ENCODE data around the gene MRPL41. TPM values are rescaled to one million over a fixed set of nuclear protein-coding genes. Genes with fewer than 3 reads are reported as not detected.

MRPL41 gene
- total and polyA plus RNA-seq, 2 of the 13 experiments (the other 11 are each of a cell fraction or from before 2014, with no cell fraction given): 20.9 to 54.0 TPM

DNA sequence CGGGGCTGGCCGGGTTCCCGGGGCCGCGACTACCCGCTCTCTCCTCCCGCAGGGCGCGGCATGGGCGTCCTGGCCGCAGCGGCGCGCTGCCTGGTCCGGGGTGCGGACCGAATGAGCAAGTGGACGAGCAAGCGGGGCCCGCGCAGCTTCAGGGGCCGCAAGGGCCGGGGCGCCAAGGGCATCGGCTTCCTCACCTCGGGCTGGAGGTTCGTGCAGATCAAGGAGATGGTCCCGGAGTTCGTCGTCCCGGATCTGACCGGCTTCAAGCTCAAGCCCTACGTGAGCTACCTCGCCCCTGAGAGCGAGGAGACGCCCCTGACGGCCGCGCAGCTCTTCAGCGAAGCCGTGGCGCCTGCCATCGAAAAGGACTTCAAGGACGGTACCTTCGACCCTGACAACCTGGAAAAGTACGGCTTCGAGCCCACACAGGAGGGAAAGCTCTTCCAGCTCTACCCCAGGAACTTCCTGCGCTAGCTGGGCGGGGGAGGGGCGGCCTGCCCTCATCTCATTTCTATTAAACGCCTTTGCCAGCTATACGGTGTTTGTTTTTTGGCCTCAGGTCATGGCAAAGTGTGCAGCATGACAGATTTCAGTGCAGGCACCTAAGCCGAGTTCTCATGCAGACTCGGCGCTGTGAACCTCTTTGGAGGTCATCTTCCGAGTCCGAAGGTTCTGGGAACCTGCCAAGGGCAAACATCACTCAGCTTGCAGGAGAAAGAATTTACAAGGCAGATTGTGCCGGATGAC lies 516 bp downstream of the MRPL41 start (continued):
- TF ChIP-seq, protein P1, sequence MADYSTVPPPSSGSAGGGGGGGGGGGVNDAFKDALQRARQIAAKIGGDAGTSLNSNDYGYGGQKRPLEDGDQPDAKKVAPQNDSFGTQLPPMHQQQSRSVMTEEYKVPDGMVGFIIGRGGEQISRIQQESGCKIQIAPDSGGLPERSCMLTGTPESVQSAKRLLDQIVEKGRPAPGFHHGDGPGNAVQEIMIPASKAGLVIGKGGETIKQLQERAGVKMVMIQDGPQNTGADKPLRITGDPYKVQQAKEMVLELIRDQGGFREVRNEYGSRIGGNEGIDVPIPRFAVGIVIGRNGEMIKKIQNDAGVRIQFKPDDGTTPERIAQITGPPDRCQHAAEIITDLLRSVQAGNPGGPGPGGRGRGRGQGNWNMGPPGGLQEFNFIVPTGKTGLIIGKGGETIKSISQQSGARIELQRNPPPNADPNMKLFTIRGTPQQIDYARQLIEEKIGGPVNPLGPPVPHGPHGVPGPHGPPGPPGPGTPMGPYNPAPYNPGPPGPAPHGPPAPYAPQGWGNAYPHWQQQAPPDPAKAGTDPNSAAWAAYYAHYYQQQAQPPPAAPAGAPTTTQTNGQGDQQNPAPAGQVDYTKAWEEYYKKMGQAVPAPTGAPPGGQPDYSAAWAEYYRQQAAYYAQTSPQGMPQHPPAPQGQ (CRISPR knock-in tag; IDR thresholded peaks at IDR 0.05; ENCODE audit: borderline replicate concordance): no peak
- TF ChIP-seq ZFX (CRISPR knock-in tag; IDR thresholded peaks at IDR 0.05; ENCODE audit: low read depth) (peak; percentile 33; the same call in 1 of the 2 replicates), ZNF605 (CRISPR knock-in tag; IDR thresholded peaks at IDR 0.05) (peak; percentile 19; the same call in 1 of the 2 replicates), SRSF4 (IDR thresholded peaks at IDR 0.05; ENCODE audit: low read depth, low read length, poor library complexity, severe bottlenecking) (no peak), FOSL1 (CRISPR knock-in tag; IDR thresholded peaks at IDR 0.05; ENCODE audit: borderline replicate concordance) (no peak), CAMTA2 (CRISPR knock-in tag; IDR thresholded peaks at IDR 0.05; ENCODE audit: borderline replicate concordance) (no peak), GZF1 (CRISPR knock-in tag; IDR thresholded peaks at IDR 0.05) (0 out of 2 replicates have a peak, but pooled peaks have one; percentile 53), HNRNPLL (IDR thresholded peaks at IDR 0.05; ENCODE audit: low read depth, low read length, poor library complexity, severe bottlenecking) (peak; percentile 16), ZFP37 (CRISPR knock-in tag; IDR thresholded peaks at IDR 0.05; ENCODE audit: borderline replicate concordance) (no peak), GATAD1 (CRISPR knock-in tag; IDR thresholded peaks at IDR 0.05) (no peak), EED (CRISPR knock-in tag; IDR thresholded peaks at IDR 0.05) (no peak), ZNF737 (CRISPR knock-in tag; IDR thresholded peaks at IDR 0.05; ENCODE audit: borderline replicate concordance) (no peak), ZZZ3 (CRISPR knock-in tag; IDR thresholded peaks at IDR 0.05; ENCODE audit: borderline replicate concordance) (no peak), ASH2L (IDR thresholded peaks at IDR 0.05; ENCODE audit: insufficient read length, low read depth, low read length) (peak; percentile 69), AKAP8 (CRISPR knock-in tag; IDR thresholded peaks at IDR 0.05) (peak; percentile 86), HOXA5 (CRISPR knock-in tag; IDR thresholded peaks at IDR 0.05) (no peak; the same call in 1 of the 2 replicates), NR3C1 (CRISPR knock-in tag; IDR thresholded peaks at IDR 0.05) (no peak)
- TF ChIP-seq, protein P2, sequence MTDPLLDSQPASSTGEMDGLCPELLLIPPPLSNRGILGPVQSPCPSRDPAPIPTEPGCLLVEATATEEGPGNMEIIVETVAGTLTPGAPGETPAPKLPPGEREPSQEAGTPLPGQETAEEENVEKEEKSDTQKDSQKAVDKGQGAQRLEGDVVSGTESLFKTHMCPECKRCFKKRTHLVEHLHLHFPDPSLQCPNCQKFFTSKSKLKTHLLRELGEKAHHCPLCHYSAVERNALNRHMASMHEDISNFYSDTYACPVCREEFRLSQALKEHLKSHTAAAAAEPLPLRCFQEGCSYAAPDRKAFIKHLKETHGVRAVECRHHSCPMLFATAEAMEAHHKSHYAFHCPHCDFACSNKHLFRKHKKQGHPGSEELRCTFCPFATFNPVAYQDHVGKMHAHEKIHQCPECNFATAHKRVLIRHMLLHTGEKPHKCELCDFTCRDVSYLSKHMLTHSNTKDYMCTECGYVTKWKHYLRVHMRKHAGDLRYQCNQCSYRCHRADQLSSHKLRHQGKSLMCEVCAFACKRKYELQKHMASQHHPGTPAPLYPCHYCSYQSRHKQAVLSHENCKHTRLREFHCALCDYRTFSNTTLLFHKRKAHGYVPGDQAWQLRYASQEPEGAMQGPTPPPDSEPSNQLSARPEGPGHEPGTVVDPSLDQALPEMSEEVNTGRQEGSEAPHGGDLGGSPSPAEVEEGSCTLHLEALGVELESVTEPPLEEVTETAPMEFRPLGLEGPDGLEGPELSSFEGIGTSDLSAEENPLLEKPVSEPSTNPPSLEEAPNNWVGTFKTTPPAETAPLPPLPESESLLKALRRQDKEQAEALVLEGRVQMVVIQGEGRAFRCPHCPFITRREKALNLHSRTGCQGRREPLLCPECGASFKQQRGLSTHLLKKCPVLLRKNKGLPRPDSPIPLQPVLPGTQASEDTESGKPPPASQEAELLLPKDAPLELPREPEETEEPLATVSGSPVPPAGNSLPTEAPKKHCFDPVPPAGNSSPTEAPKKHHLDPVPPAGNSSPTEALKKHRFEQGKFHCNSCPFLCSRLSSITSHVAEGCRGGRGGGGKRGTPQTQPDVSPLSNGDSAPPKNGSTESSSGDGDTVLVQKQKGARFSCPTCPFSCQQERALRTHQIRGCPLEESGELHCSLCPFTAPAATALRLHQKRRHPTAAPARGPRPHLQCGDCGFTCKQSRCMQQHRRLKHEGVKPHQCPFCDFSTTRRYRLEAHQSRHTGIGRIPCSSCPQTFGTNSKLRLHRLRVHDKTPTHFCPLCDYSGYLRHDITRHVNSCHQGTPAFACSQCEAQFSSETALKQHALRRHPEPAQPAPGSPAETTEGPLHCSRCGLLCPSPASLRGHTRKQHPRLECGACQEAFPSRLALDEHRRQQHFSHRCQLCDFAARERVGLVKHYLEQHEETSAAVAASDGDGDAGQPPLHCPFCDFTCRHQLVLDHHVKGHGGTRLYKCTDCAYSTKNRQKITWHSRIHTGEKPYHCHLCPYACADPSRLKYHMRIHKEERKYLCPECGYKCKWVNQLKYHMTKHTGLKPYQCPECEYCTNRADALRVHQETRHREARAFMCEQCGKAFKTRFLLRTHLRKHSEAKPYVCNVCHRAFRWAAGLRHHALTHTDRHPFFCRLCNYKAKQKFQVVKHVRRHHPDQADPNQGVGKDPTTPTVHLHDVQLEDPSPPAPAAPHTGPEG (CRISPR knock-in tag; IDR thresholded peaks at IDR 0.05): no peak; the same call in 1 of the 2 replicates
- TF ChIP-seq, protein P3, sequence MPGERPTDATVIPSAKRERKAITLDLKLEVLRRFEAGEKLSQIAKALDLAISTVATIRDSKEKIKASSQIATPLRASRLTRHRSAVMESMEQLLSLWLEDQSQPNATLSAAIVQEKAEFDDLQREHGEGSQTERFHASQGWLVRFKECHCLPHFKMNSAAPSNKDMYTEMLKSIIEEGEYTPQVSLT (CRISPR knock-in tag; IDR thresholded peaks at IDR 0.05; ENCODE audit: borderline replicate concordance, low read depth): no peak

Measured in HepG2 (cell line).